Nephron (organoid): Measurements from ENCODE around the gene SLC4A11.

Experiments used
- H3K27ac Mint-ChIP-seq, 3 experiments: 2 replicates each; pipeline ENCODE4 v1.8.0; 2020; ENCODE audit warnings: mixed read lengths in 3 of 3, mild to moderate bottlenecking in 2 of 3, moderate library complexity in 1 of 3
- H3K27me3 Mint-ChIP-seq: 2 replicates; pipeline ENCODE4 v1.8.0; 2021; ENCODE audit warnings: low read depth, mild to moderate bottlenecking, moderate library complexity, mixed read lengths
- H3K36me3 Mint-ChIP-seq: 2 replicates; pipeline ENCODE4 v1.8.0; 2020; ENCODE audit warnings: low read depth, mixed read lengths
- H3K4me1 Mint-ChIP-seq: 2 replicates; pipeline ENCODE4 v1.8.0; 2020; ENCODE audit warnings: mixed read lengths
- H3K4me3 Mint-ChIP-seq, 3 experiments: 2 replicates each; pipeline ENCODE4 v1.8.0; 2020; ENCODE audit warnings: mild to moderate bottlenecking in 3 of 3, mixed read lengths in 3 of 3, moderate library complexity in 2 of 3
- H3K9me3 Mint-ChIP-seq: 2 replicates; pipeline ENCODE4 v1.8.0; 2020; ENCODE audit warnings: mixed read lengths
- TF ChIP-seq, protein P1 (sequence below), 3 experiments: fragments of 200-600 bp; sonication (generic); IDR thresholded peaks; one replicate each; pipeline ENCODE4 v1.5.0; 2021; ENCODE audit warnings: antibody characterized with exemption in 3 of 3; ENCODE audit not compliant: unreplicated experiment in 3 of 3

The SLC4A11 gene

DNA sequence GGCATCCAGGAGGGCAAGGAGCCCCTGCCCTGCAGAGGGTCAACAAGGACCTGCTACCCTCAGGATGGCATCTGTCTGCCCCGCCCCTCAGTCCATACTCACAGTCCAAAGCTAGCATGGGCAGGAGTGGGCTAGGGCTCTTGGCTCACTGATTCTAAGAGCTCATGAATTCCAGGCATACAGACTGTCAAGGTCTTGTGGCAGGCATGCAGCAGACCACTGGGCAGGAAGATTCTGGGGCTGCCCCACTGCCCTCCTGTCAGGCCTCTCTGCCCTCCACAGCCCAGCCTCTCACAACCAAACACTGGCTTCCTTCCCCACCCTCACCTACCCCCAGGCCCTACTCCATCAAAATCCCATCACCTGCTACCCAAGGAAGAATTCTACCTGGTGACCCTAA is 5.6 kb upstream of the SLC4A11 start:
- H3K36me3 Mint-ChIP-seq = no peaks in the 10 kb centered on the region
- H3K4me1 Mint-ChIP-seq = peaks cover 5% of the 10 kb centered on the region
- H3K9me3 Mint-ChIP-seq = no peaks in the 10 kb centered on the region
- TF ChIP-seq, protein P1, sequence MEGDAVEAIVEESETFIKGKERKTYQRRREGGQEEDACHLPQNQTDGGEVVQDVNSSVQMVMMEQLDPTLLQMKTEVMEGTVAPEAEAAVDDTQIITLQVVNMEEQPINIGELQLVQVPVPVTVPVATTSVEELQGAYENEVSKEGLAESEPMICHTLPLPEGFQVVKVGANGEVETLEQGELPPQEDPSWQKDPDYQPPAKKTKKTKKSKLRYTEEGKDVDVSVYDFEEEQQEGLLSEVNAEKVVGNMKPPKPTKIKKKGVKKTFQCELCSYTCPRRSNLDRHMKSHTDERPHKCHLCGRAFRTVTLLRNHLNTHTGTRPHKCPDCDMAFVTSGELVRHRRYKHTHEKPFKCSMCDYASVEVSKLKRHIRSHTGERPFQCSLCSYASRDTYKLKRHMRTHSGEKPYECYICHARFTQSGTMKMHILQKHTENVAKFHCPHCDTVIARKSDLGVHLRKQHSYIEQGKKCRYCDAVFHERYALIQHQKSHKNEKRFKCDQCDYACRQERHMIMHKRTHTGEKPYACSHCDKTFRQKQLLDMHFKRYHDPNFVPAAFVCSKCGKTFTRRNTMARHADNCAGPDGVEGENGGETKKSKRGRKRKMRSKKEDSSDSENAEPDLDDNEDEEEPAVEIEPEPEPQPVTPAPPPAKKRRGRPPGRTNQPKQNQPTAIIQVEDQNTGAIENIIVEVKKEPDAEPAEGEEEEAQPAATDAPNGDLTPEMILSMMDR (IDR thresholded peaks at IDR 0.05; ENCODE audit: unreplicated experiment in 3 of 3) = no peak
- H3K27me3 Mint-ChIP-seq = peaks cover 91% of the 10 kb centered on the region
- no peak overlapping the region for H3K4me3 Mint-ChIP-seq
- no peak overlapping the region for H3K27ac Mint-ChIP-seq

DNA sequence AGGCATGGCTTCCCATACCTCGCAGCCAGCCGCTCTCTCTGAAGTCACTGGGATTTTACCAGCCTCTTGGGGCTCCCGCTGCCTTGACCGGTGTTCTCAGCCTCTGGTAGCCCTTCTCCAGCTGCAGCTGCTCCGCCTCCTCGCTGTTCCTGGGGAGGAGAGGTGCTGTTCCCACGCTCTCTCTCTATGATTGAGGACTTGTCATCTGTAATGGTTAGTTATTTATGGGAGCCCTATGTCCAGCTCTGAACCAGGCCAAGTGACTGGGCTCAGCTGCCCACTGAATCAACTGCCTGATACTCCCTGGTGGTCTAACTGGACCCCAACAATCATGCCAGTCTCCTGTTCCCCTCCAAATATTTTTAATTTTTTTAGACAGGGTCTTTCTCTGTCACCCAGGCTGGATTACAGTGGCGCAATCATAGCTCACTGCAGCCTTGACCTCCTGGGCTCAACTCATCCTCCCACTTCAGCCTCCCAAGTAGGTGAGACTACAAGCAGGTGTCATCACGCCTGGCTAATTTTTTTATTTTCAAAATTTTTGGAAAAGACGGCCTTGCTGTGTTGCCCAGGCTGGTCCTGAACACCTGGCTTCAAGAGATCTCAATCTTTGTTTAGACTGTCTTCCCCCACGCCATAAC is 4.8 kb upstream of the SLC4A11 start:
- Mint-ChIP-seq H3K4me1 (peaks cover 7% of the 10 kb centered on the region), H3K27me3 (peaks cover 87% of the 10 kb centered on the region), H3K36me3 (no peaks in the 10 kb centered on the region)

DNA sequence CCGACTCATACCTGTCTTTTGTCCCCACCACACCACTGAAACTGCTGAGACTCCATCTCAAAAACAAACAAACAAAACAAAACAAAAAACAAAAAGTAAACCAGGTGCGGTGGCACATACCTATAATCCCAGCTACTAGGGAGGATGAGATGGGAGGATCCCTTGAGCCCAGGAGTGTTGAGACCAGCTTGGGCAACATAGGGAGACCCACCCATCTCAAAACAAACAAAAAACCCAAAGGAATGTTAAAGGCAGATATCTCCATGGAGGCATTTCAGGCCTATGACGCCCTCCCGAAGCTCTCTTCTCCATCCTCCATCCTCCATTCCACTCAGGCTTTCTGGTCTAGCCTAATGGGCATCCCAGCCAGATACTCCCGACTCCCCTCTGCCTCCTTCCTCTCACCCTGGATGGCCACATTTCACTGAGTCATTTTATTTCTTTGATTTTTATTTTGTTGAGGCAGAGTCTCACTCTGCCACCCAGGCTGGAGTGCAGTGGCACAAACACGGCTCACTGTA is 3.2 kb upstream of the SLC4A11 start:
- Mint-ChIP-seq H3K27ac (no peak overlapping the region), H3K36me3 (no peaks in the 10 kb centered on the region), H3K4me1 (peaks cover 7% of the 10 kb centered on the region), H3K27me3 (peaks cover 89% of the 10 kb centered on the region), H3K4me3 (peak overlapping the region in 2 of 3 experiments; percentile 4 to 41), H3K9me3 (no peaks in the 10 kb centered on the region)
- TF ChIP-seq, protein P1 (IDR thresholded peaks at IDR 0.05; ENCODE audit: unreplicated experiment in 3 of 3) = no peak

More for the DNA sequence above, 4.8 kb upstream of the SLC4A11 start:
- H3K27ac Mint-ChIP-seq = no peak overlapping the region
- H3K9me3 Mint-ChIP-seq = no peaks in the 10 kb centered on the region
- H3K4me3 Mint-ChIP-seq = peak overlapping the region in 1 of 3 experiments; percentile 3
- TF ChIP-seq, protein P1 (IDR thresholded peaks at IDR 0.05; ENCODE audit: unreplicated experiment in 3 of 3) = no peak

DNA sequence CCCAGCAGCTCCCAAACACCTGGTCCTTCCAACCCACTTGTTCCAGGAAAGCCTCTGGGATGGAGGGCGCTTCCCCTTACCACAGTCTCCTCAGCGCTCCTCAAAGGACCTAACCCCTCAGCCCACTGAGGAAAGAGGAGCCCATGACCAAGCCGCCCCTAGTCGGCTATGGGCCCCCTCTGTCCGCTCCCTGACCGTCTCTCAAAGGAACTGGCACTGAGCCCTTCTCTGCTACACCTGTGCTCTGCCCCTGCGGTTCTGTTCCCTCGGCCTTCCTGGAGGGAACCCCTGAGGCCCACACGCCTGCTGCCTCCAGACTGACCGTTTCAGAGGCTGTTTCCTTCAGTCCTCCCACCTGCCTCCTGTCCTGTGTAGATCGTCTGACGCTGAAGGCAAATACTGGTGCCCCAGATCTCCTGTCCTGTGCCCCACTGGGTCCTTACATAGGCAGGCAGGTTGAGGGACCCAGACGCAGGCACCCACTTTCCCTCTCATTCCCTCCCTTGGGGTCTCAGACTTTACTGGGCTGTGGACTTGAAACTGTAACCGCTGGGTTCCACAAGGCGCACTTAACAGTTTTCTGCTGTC is 1.9 kb upstream of the SLC4A11 start:
- Mint-ChIP-seq H3K4me1 (peaks cover 7% of the 10 kb centered on the region), H3K4me3 (peak overlapping the region; percentile 67 to 90 (median 78)), H3K27ac (no peak overlapping the region), H3K27me3 (peaks cover 92% of the 10 kb centered on the region), H3K36me3 (no peaks in the 10 kb centered on the region), H3K9me3 (no peaks in the 10 kb centered on the region)
- TF ChIP-seq, protein P1 (IDR thresholded peaks at IDR 0.05; ENCODE audit: unreplicated experiment in 3 of 3) = no peak

DNA sequence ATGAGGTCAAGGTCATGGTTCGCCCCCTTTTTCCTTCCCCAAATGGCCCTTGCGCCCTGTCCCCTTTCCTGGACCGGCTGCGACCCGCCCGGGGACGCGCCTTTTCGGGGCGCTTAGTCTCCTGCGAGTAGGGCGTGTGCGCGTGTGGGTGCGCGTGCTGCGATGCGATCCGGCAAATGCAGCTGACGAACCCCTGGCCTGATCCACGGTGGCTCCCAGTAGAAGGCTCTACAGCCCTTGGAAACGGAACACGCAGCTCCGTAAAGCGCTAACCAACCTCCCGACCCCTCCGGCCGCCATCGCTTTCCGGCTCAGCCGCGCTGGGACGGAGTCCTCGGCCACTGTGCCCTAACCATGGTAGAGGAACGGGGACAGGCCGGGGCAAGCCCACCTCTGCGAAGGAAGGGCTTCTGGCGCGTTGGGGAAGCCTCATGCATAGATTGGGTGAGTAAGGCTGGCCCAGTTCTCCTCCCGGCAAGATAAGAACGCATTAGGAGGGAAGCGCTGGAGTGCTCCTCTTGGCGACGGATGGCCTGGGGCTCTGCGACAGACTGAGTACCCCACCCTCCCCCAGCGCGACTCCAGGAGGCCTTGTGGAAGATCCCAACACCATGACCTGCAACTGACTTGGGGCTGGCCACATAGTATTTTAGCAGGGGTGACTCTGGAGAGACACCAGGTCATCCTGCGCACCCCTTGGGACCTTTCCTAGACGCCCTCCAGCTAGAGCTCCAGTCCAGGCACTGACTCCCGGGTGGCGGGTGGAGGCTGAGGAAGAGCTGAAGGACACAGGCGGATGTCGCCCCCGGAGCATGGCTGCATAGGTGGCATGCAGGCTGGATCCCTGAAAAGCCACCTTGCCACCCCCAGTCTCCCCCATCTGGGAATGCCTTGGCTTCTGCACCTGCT is 1.1 kb upstream of the SLC4A11 start:
- H3K36me3 Mint-ChIP-seq = no peaks in the 10 kb centered on the region
- H3K27ac Mint-ChIP-seq = no peak overlapping the region
- peaks cover 7% of the 10 kb centered on the region for H3K4me1 Mint-ChIP-seq
- peak overlapping the region; percentile 89 to 92 (median 90) for H3K4me3 Mint-ChIP-seq
- TF ChIP-seq, protein P1 (IDR thresholded peaks at IDR 0.05; ENCODE audit: unreplicated experiment in 3 of 3) = no peak
- H3K27me3 Mint-ChIP-seq = peaks cover 94% of the 10 kb centered on the region
- H3K9me3 Mint-ChIP-seq = no peaks in the 10 kb centered on the region
